ENCODE measurements around the gene LRPPRC. TPM values are rescaled to one million over a fixed set of nuclear protein-coding genes. Genes with fewer than 3 reads are reported as not detected.

LRPPRC gene
- polyA plus RNA-seq, 1 experiment, result 24.9 TPM

GRCh38 chr2:43840965-43841364, 154.8 kb downstream of the LRPPRC start:
- POLR2A ChIA-PET, result no interaction called here
- Histone ChIP-seq H3K36me3 (ENCODE audit: control insufficient read depth, insufficient read depth, low read length) (no peaks in the 10 kb centered on the region), H3K4me3 (ENCODE audit: low read depth, low read length) (no peak overlapping the region), H3K27me3 (ENCODE audit: control insufficient read depth, insufficient read depth, low read length) (peaks cover 11% of the 10 kb centered on the region)
- DNase-seq (ENCODE audit: low read depth), result no peak
- no peak for TF ChIP-seq CTCF (IDR thresholded peaks at IDR 0.05; ENCODE audit: insufficient read depth, low read depth, low read length)
- CTCF ChIA-PET, result interaction anchor here (1.0 kb wide), 1 partner anchor 11 kb away, joined by 6 read pairs; no protein-coding TSS in a partner anchor

GRCh38 chr2:43839776-43840564, 155.8 kb downstream of the LRPPRC start:
- no peak overlapping the region for H3K4me3 ChIP-seq (ENCODE audit: low read depth, low read length)
- ChIA-PET POLR2A (no interaction called here), CTCF (interaction anchor here (1.1 kb wide), 1 partner anchor 32 kb away, joined by 3 read pairs; no protein-coding TSS in a partner anchor)
- H3K27me3 ChIP-seq (ENCODE audit: control insufficient read depth, insufficient read depth, low read length), result peaks cover 9% of the 10 kb centered on the region; the same call in 1 of the 2 replicates
- no peak for TF ChIP-seq CTCF (IDR thresholded peaks at IDR 0.05; ENCODE audit: insufficient read depth, low read depth, low read length)
- H3K36me3 ChIP-seq (ENCODE audit: control insufficient read depth, insufficient read depth, low read length), result no peaks in the 10 kb centered on the region
- DNase-seq (ENCODE audit: low read depth), result no peak

- Histone ChIP-seq H3K27me3 (ENCODE audit: control insufficient read depth, insufficient read depth, low read length) (peaks cover 8% of the 10 kb centered on the region; the same call in 1 of the 2 replicates), H3K4me3 (ENCODE audit: low read depth, low read length) (no peak within 1 kb of the TSS), H3K36me3 (ENCODE audit: control insufficient read depth, insufficient read depth, low read length) (no peaks in the 10 kb centered on the region)
- ChIA-PET CTCF (interaction anchor here (1.1 kb wide), 1 partner anchor 30 kb away, joined by 3 read pairs; no protein-coding TSS in a partner anchor), POLR2A (no interaction called here)
- no peak for DNase-seq (ENCODE audit: low read depth)
- no peak for TF ChIP-seq CTCF (IDR thresholded peaks at IDR 0.05; ENCODE audit: insufficient read depth, low read depth, low read length)
These were observed 157.1 kb downstream of the LRPPRC start, which contains the start of the genes ABCG5 and ABCG8 for GRCh38 chr2:43838560-43839267. Gene ABCG5 (minus strand): TSS chr2:43838839. CDS start chr2:43838679, 160 bp downstream. Gene ABCG8 (plus strand): TSS chr2:43838971. CDS start chr2:43839054, 83 bp downstream.

GRCh38 chr2:43837831-43838559, 157.8 kb downstream of the LRPPRC start:
- peaks cover 7% of the 10 kb centered on the region; the same call in 1 of the 2 replicates for H3K27me3 ChIP-seq (ENCODE audit: control insufficient read depth, insufficient read depth, low read length)
- CTCF ChIA-PET, result no interaction called here
- POLR2A ChIA-PET, result no interaction called here
- H3K36me3 ChIP-seq (ENCODE audit: control insufficient read depth, insufficient read depth, low read length), result no peaks in the 10 kb centered on the region
- TF ChIP-seq CTCF (IDR thresholded peaks at IDR 0.05; ENCODE audit: insufficient read depth, low read depth, low read length), result no peak
- H3K4me3 ChIP-seq (ENCODE audit: low read depth, low read length), result no peak overlapping the region
- no peak for DNase-seq (ENCODE audit: low read depth)
